GM18507 (cell line): ENCODE data around the gene IPO13.
A peak's percentile ranks its signal among the peaks of the same experiment; 100 is the strongest.

ENCODE experiments used
- DNase-seq: peaks from one replicate; pipeline ENCODE4 v3.0.0; 2011; ENCODE audit warnings: low read depth; ENCODE audit not compliant: insufficient read length; ENCODE audit errors: extremely low spot score
- FAIRE-seq: peaks from 2 replicates; lab custom pipeline; 2011; peaks lifted over from hg19 to GRCh38; lab: Jason Lieb, UNC

IPO13 gene

DNA sequence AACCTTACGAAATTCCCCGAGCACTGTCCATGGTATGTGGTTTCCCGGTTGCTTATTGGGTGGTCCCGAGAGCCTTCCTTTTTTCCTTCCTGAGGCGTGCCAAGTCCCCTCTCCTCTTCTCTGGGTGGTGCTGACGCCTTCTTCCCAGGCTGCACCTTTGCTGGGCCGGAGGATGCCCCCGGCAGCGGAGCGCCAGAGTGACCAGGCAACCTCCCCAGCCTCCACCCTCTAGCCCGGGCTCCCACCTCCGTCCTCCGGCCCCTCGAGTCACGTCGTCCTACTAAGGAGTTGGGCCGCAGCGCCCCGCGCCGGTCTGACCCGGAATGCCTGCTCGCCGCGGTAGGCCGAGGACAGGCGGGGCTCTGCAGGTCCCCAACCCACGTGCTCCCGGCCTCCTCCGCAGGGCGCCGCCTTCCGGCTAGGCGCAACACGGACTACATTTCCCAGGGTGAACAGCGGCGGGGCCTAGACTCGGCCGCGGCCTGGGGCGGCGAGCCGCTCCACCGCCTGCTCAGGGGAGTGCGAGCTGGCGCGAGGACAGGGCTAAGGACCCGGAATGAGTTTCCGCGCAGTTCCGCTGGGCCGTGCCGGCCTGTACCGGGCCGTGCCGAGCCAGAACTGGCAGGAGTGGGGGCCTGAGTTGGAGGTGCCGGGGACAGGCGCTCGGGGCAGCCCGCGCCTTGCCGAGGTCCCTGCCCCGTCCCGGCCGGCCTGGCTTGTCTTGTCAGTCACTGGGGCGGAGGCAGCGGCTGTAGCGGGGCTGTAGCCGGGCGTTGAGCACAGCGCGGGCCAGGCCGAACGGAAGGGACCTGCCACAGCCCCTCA is at the start of gene IPO13:
Gene IPO13, plus strand, starts transcription at position 715 of the 825 bp plus-strand sequence. CDS start 651 bp downstream, outside the sequence.
- peak; percentile 97 for FAIRE-seq

DNA sequence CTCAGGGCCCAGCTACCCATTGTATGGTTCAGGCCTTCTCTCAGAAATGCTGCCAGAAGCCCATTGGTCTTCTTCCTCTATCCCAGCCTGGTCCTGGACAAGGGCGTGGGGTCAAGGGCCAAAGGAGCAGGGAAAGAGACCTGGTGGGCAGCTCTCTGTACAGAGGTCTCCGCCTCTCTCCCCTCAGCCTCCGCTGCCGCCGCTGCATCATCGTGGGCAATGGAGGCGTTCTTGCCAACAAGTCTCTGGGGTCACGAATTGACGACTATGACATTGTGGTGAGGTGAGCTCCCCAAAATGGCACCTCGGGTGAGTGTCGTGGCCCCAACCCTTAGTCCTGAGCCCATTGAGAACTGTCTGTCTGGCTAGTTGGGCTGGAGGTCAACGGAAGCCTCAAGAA is 47.8 kb upstream of the IPO13 start:
- DNase-seq = no peak
- FAIRE-seq = no peak

More for the DNA sequence above, at the start of gene IPO13:
- peak; percentile 98 for DNase-seq

- FAIRE-seq (no peak), DNase-seq (no peak)
Observed at GRCh38 chr1:43900386-43900785, 46.4 kb upstream of the IPO13 start.

- no peak for FAIRE-seq
- no peak for DNase-seq
Observed at GRCh38 chr1:43901196-43901961, 45.4 kb upstream of the IPO13 start.

DNA sequence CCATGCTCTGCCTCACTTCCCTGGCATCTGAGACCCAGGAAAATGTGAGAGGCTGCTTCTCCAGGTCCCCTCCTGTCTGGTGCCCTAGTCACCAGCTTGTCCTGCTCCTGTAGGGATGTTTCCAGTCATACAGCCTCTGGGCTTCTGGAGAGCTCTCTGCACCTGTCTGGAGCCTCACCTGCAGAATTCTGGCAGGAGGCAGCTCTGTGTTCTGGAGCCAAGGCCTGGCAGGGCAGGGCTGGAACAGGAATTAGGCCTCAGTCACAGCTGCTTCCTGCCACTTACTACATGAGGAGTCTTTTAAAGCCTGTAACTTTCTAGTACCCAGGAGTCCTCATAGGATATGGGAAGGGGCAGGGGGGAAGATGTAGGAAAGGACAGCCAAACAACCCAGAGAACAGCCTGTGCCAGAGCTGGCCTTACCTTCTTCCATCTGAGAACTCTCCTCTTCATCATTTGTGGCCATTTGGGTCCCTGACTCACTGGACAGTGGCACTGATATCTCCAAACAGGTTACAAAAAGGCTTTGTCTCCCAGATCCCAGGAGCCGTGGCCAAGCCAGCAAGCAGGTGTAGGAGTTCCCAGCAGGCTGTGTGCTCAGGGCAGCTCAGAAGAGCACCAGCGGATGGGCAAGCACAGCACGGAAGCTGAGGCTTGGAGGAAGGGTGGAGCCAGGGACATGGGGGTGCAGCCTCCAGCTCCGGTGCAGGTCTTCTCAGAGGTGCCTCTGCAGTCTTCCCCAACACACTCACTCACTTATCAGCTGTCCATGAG is 44.5 kb upstream of the IPO13 start:
- no peak for DNase-seq
- FAIRE-seq = no peak

GRCh38 chr1:43904660-43905551 is 41.8 kb upstream of the IPO13 start:
- no peak for DNase-seq
- no peak for FAIRE-seq

- no peak for DNase-seq
- no peak for FAIRE-seq
Observed at GRCh38 chr1:43908226-43908625, 38.5 kb upstream of the IPO13 start.

DNA sequence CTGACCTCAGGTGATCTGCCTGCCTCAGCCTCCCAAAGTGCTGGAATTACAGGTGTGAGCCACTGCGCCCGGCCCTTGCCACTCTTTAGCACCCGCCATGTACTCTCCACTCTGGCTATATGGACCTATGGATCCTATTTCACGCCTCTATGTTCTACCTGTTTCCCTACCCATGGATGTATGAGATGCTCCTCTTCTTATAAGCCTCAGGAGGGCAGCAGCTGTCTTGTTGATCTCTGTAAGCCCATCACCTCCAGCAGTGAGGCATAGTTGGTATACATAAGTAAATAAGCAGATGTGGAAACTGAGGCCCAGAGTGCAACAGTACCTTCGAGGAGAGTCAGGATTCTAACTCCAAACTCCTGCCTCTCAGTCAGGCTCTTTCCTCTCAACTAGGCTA is 37.9 kb upstream of the IPO13 start:
- FAIRE-seq (no peak), DNase-seq (no peak)

- no peak for FAIRE-seq
- DNase-seq = no peak
Observed at GRCh38 chr1:43910343-43910742, 36.4 kb upstream of the IPO13 start.

DNA sequence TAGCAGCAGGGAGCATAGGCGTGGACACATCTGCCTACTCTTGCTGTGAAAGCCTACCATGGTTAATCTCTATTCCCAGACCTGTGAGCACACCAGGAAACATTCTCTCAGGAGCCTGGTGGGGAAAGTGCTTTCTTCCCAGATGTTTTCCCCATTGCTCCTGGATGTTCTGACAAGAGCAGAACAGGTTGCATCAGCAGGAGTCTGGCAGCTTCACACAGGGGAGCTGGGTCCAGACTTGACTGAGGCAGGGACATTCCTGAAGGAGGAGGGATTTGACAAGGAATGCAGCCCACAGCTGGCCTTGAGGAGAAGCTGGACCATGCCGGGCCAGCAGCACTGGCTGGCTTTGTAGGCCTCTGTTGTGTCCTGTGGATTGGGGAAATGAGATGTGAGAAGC is 34.1 kb upstream of the IPO13 start:
- no peak for FAIRE-seq
- no peak for DNase-seq

- FAIRE-seq (no peak), DNase-seq (no peak)
Observed at GRCh38 chr1:43913051-43913501, 33.7 kb upstream of the IPO13 start.

DNA sequence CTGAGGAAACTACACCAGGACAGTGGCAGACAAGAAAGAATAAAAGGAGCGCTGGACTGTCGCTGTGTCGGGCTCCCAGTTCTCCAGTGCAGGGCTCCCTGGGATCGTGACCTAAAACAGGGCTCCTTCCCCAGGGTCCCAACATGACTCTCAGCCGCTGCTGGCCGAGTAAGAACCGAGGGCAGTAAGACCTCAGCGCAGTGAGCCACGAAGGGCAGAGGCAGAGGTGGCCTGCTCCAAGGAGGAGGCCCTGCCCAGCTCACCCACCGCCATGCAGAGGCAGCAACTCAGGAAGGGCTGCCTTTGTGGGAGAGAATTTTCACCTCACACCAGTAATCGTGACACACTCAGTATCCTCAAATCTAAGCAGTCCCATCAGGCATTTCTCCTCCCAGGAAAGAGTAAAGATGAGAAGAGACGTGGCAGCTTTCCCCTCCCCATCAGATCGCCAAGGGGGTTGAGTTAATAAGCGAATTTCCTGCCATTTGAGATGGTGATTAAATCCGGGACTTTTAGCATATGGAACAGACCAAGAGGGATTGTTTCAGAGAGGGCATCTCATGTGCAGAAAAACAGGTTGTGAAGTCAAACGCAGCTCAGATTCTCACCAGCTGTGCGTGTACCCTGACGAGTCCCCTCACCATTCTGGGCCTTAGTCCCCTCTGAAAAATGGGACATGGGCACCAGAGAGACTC is 32.9 kb upstream of the IPO13 start:
- DNase-seq (no peak), FAIRE-seq (no peak)

DNA sequence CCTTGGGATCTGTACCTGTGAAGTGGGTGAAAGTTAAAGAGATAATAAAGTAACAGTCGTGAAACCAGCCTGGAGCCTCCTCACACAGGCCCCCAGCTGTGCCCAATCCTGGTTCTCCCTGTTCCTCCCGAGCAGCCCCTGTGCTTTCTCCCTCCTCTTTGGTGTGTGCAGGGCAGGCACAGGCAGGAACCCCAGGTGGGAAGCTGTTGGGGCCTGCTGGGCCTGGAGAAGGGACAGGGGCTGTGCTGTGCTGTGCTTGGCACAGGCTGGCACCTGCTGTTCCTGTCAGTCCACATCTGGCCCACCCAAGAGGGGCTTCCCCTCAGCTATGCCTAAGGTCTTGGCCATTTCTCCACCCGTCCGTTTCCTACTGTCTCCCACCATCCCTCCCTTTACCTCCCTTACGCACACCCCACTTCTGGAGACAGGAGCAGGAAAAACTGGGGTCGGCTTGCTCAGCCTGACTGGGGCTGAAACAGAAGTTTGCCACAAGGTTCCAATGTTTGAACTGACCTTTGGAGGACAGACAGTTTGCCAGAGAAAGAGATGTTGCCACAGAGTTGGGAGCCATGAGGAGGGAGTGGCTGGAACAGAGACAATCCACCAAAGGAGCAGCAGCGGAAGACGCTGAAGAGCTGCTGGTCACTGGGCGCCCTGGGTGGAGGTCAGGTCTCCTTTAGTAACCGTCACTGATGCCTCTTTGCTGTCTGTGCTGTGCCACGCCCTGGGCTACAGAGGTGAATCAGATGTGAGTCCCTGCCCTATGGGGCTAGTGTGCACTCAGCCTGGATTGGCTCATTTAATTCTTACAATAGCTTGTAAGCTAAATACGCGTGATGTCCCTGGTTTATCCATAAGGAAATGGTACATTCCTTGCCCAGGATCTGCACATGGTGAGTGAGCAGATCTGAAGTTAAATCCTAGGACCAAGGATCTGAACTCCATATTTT is 31.9 kb upstream of the IPO13 start:
- DNase-seq = no peak
- no peak for FAIRE-seq

DNA sequence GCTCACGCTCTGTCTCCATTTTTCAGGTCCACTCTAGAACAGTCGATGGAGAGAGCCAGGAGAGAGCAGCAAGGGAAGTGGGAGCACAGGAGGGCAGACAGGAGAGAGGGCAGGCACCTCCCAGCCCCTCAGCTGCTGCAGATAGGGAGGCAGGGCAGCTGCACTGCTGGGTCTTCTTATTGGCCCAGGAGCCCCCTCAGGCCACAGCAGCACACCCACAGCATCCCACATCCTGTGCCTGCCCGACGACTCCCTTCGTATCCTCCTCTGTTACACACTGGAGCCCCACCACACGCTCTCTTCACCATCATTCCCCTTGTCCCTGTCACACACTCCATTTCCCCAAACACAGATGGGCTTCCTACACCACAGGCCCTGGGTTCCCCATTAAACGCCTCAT is 26.8 kb upstream of the IPO13 start:
- no peak for FAIRE-seq

GRCh38 chr1:43921022-43921421 is 25.7 kb upstream of the IPO13 start:
- DNase-seq (no peak), FAIRE-seq (no peak)

More for the DNA sequence above, 26.8 kb upstream of the IPO13 start:
- no peak for DNase-seq

GRCh38 chr1:43924516-43924915 is 22.2 kb upstream of the IPO13 start:
- DNase-seq = no peak
- FAIRE-seq = no peak

- no peak for DNase-seq
- no peak for FAIRE-seq
Observed at GRCh38 chr1:43925846-43926245, 20.9 kb upstream of the IPO13 start.
